Mesendoderm (in vitro differentiated cells): ENCODE results near the gene GLIS1.

ENCODE experiments used
- DNase-seq: peaks from one replicate; pipeline ENCODE4 v3.0.0; 2013
- H2AK5ac ChIP-seq: 2 replicates; pipeline ENCODE4 v1.6.1; 2013; ENCODE audit warnings: low read length, inconsistent platforms
- H2BK120ac ChIP-seq: 2 replicates; pipeline ENCODE4 v1.6.1; 2013; ENCODE audit warnings: low read depth, mild to moderate bottlenecking, low read length, moderate library complexity, mixed read lengths
- H2BK15ac ChIP-seq: replicated peaks from 2 replicates; pipeline ENCODE4 v1.6.1; 2013; ENCODE audit warnings: low read depth, mild to moderate bottlenecking, moderate library complexity
- H2BK5ac ChIP-seq: 2 replicates; pipeline ENCODE4 v1.6.1; 2013; ENCODE audit warnings: low read length, inconsistent platforms
- H3K18ac ChIP-seq: 2 replicates; pipeline ENCODE4 v1.6.1; 2013; ENCODE audit warnings: mild to moderate bottlenecking, low read length, mixed read lengths
- H3K23ac ChIP-seq: one replicate; pipeline ENCODE4 v1.6.1; 2013; ENCODE audit warnings: low read length
- H3K27ac ChIP-seq: 2 replicates; pipeline ENCODE4 v1.5.1; 2013; ENCODE audit warnings: low read depth, mild to moderate bottlenecking, inconsistent platforms, low read length, moderate library complexity
- H3K27me3 ChIP-seq: 2 replicates; pipeline ENCODE4 v1.6.1; 2013; ENCODE audit warnings: low read length, control low read depth, mild to moderate bottlenecking, inconsistent platforms; ENCODE audit not compliant: insufficient read depth, poor library complexity
- H3K36me3 ChIP-seq: 2 replicates; pipeline ENCODE4 v1.6.1; 2013; ENCODE audit warnings: low read length, inconsistent platforms; ENCODE audit not compliant: control insufficient read depth, insufficient read depth
- H3K4ac ChIP-seq: one replicate; pipeline ENCODE4 v1.6.1; 2013; ENCODE audit warnings: low read depth, mild to moderate bottlenecking, low read length, moderate library complexity
- H3K4me1 ChIP-seq: 2 replicates; pipeline ENCODE4 v1.6.1; 2013; ENCODE audit warnings: low read depth, low read length, inconsistent platforms; ENCODE audit not compliant: control insufficient read depth
- H3K4me2 ChIP-seq: 2 replicates; pipeline ENCODE4 v1.6.1; 2013; ENCODE audit warnings: low read length
- H3K4me3 ChIP-seq: 2 replicates; pipeline ENCODE4 v1.5.1; 2013; ENCODE audit warnings: mild to moderate bottlenecking, low read length
- H3K56ac ChIP-seq: one replicate; pipeline ENCODE4 v1.6.1; 2013; ENCODE audit warnings: low read length
- H3K79me1 ChIP-seq: 2 replicates; pipeline ENCODE4 v1.6.1; 2013; ENCODE audit warnings: low read length, inconsistent platforms
- H3K79me2 ChIP-seq: 2 replicates; pipeline ENCODE4 v1.6.1; 2013; ENCODE audit warnings: mild to moderate bottlenecking, low read length; ENCODE audit not compliant: control insufficient read depth, insufficient read depth
- H3K9ac ChIP-seq: 2 replicates; pipeline ENCODE4 v1.6.1; 2013; ENCODE audit warnings: low read length, inconsistent platforms
- H4K5ac ChIP-seq: one replicate; pipeline ENCODE4 v1.6.1; 2013; ENCODE audit warnings: low read length
- H4K8ac ChIP-seq: one replicate; pipeline ENCODE4 v1.6.1; 2013; ENCODE audit warnings: low read depth, mild to moderate bottlenecking, control low read depth, low read length, moderate library complexity
- WGBS: extraction: QIAGEN DNeasy Blood & Tissue Kit; methylation state at CpG from one replicate; pipeline ENCODE4 v1.1.7; 2013; ENCODE audit warnings: low lambda C conversion rate, missing lambda C conversion rate; ENCODE audit not compliant: insufficient coverage; ENCODE audit errors: extremely low coverage; 5-methylcytosine and 5-hydroxymethylcytosine counted together

The GLIS1 gene

GRCh38 chr1:53542551-53542950 is 196.4 kb downstream of the GLIS1 start:
- Histone ChIP-seq H3K4ac (no peak overlapping the region), H3K36me3 (no peaks in the 10 kb centered on the region), H2BK15ac (no peak overlapping the region), H3K4me1 (no peaks in the 10 kb centered on the region), H3K9ac (no peak overlapping the region), H4K8ac (no peak overlapping the region), H3K18ac (no peak overlapping the region), H2AK5ac (no peak overlapping the region), H2BK5ac (no peak overlapping the region), H3K4me3 (no peak overlapping the region), H3K23ac (no peak overlapping the region), H3K79me1 (no peaks in the 10 kb centered on the region), H3K27ac (no peak overlapping the region), H4K5ac (no peak overlapping the region), H3K56ac (no peak overlapping the region), H3K27me3 (no peaks in the 10 kb centered on the region), H3K79me2 (no peaks in the 10 kb centered on the region), H3K4me2 (no peak overlapping the region), H2BK120ac (no peak overlapping the region)
- no peak for DNase-seq
- no CpG with 5 or more reads among the region's 5 CpGs for WGBS

DNA sequence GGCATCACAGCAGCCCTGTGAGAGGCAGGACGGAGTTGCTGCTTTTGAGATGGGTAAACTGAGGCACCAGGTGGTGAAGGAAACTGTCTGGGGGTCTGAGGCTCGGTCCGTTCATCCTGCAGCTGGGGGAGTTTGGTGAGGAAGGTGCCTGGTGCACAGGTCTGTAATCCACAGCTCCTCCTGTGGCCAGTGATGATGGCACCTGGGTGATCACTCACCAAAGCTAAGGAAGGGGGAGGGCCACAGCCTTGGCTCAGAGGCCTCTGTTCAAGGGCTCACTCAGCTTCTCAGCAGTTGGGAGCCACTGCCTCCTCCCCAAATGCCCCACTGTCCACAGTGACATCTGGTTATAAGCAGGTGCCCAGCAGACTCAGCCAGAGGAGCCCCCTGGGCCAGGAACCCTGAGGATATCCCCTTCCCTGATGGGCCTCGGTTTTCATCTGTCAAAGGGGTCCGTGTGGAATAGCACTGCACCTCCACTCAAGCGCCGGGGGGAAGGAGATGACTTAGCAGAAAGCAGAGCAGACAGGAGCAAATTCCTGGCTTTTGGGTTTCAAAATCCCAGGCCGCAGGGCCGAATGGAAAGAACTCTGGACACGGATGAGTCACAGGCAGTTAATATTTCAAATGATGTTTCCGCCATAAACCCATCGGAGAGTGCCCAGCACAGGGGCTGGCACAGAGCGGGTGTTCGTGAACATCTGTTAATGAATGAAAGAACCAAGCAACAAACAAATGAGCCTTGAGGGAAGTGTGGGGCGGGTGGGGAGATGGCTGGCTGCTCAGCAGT is 197.0 kb downstream of the GLIS1 start:
- WGBS = no CpG with 5 or more reads among the region's 15 CpGs
- Histone ChIP-seq H3K56ac (no peak overlapping the region), H3K4ac (no peak overlapping the region), H2BK120ac (no peak overlapping the region), H4K8ac (no peak overlapping the region), H3K4me2 (no peak overlapping the region), H2BK15ac (no peak overlapping the region), H3K79me2 (no peaks in the 10 kb centered on the region), H3K9ac (no peak overlapping the region), H2BK5ac (no peak overlapping the region), H3K79me1 (no peaks in the 10 kb centered on the region), H3K36me3 (no peaks in the 10 kb centered on the region), H3K23ac (no peak overlapping the region), H3K27ac (no peak overlapping the region), H3K27me3 (no peaks in the 10 kb centered on the region), H4K5ac (no peak overlapping the region), H3K18ac (no peak overlapping the region), H3K4me1 (no peaks in the 10 kb centered on the region), H3K4me3 (no peak overlapping the region), H2AK5ac (no peak overlapping the region)
- DNase-seq = peak; percentile 38

DNA sequence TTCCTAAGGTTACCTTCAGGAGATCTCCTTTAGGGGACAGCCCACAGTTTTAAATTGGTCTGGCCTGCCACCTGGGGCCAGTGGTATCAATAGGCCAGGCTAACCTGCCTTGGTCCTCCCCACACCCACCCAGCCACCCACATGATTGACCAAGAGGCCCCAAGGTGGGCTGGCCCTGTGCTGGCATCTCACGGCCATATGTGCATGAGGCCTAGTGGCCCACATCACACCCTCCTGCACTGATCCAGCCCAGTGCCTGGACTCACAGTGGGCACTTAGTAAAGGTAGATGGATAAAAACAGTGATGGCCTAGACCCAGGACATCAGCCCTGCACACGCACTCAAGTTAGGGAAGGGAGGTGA is 197.7 kb downstream of the GLIS1 start:
- Histone ChIP-seq H3K4me3 (no peak overlapping the region), H3K4ac (no peak overlapping the region), H2BK5ac (no peak overlapping the region), H2AK5ac (no peak overlapping the region), H3K27me3 (no peaks in the 10 kb centered on the region), H3K27ac (no peak overlapping the region), H3K79me1 (no peaks in the 10 kb centered on the region), H3K79me2 (no peaks in the 10 kb centered on the region), H3K36me3 (no peaks in the 10 kb centered on the region), H4K8ac (no peak overlapping the region), H2BK15ac (no peak overlapping the region), H3K9ac (no peak overlapping the region), H3K4me2 (no peak overlapping the region), H3K18ac (no peak overlapping the region), H2BK120ac (no peak overlapping the region), H4K5ac (no peak overlapping the region), H3K23ac (no peak overlapping the region), H3K4me1 (no peaks in the 10 kb centered on the region), H3K56ac (no peak overlapping the region)
- DNase-seq = no peak
- WGBS = no CpG with 5 or more reads among the region's 2 CpGs

GRCh38 chr1:53540604-53541262 is 198.2 kb downstream of the GLIS1 start:
- H3K27me3 ChIP-seq = no peaks in the 10 kb centered on the region
- WGBS = no CpG with 5 or more reads among the region's 14 CpGs
- H3K4ac ChIP-seq = no peak overlapping the region
- H3K18ac ChIP-seq = no peak overlapping the region
- no peaks in the 10 kb centered on the region for H3K36me3 ChIP-seq
- no peak overlapping the region for H4K8ac ChIP-seq
- no peak overlapping the region for H2BK120ac ChIP-seq
- no peak overlapping the region for H2BK5ac ChIP-seq
- no peak overlapping the region for H3K27ac ChIP-seq
- no peak overlapping the region for H3K4me3 ChIP-seq
- H3K9ac ChIP-seq = no peak overlapping the region
- no peaks in the 10 kb centered on the region for H3K79me2 ChIP-seq
- H3K4me2 ChIP-seq = no peak overlapping the region
- DNase-seq = no peak
- H3K56ac ChIP-seq = no peak overlapping the region
- H3K23ac ChIP-seq = no peak overlapping the region
- H3K4me1 ChIP-seq = no peaks in the 10 kb centered on the region
- no peaks in the 10 kb centered on the region for H3K79me1 ChIP-seq
- H4K5ac ChIP-seq = no peak overlapping the region
- no peak overlapping the region for H2BK15ac ChIP-seq
- H2AK5ac ChIP-seq = no peak overlapping the region

GRCh38 chr1:53539711-53540603 is 199.0 kb downstream of the GLIS1 start:
- Histone ChIP-seq H2AK5ac (no peak overlapping the region), H4K8ac (no peak overlapping the region), H3K27ac (no peak overlapping the region), H2BK120ac (no peak overlapping the region), H3K36me3 (no peaks in the 10 kb centered on the region), H3K79me2 (no peaks in the 10 kb centered on the region), H3K27me3 (no peaks in the 10 kb centered on the region), H3K4me3 (no peak overlapping the region), H3K4me1 (no peaks in the 10 kb centered on the region), H2BK5ac (no peak overlapping the region), H3K9ac (no peak overlapping the region), H3K79me1 (no peaks in the 10 kb centered on the region), H3K18ac (no peak overlapping the region), H4K5ac (no peak overlapping the region), H2BK15ac (no peak overlapping the region), H3K56ac (no peak overlapping the region), H3K4ac (no peak overlapping the region), H3K23ac (no peak overlapping the region), H3K4me2 (no peak overlapping the region)
- no peak for DNase-seq
- no CpG with 5 or more reads among the region's 22 CpGs for WGBS
